SU-DHL-6 (cell line): ENCODE data around the gene PTMS.

Source experiments
- EZH2phosphoT487 ChIP-seq: fragments of 200-600 bp; sonication (generic), shearing (Covaris generic); conservative IDR thresholded peaks from 2 replicates; pipeline ENCODE4 v1.6.1; 2018; ENCODE audit warnings: mild to moderate bottlenecking, antibody characterized with exemption, low read length, moderate library complexity, mixed read lengths
- TF ChIP-seq, protein P1 (sequence below): fragments of 200-600 bp; sonication (generic); IDR thresholded peaks from one replicate; pipeline ENCODE4 v1.5.1; 2017; ENCODE audit warnings: antibody characterized with exemption, mild to moderate bottlenecking, low read length, moderate library complexity; ENCODE audit not compliant: insufficient read depth, poor library complexity, severe bottlenecking

DNA sequence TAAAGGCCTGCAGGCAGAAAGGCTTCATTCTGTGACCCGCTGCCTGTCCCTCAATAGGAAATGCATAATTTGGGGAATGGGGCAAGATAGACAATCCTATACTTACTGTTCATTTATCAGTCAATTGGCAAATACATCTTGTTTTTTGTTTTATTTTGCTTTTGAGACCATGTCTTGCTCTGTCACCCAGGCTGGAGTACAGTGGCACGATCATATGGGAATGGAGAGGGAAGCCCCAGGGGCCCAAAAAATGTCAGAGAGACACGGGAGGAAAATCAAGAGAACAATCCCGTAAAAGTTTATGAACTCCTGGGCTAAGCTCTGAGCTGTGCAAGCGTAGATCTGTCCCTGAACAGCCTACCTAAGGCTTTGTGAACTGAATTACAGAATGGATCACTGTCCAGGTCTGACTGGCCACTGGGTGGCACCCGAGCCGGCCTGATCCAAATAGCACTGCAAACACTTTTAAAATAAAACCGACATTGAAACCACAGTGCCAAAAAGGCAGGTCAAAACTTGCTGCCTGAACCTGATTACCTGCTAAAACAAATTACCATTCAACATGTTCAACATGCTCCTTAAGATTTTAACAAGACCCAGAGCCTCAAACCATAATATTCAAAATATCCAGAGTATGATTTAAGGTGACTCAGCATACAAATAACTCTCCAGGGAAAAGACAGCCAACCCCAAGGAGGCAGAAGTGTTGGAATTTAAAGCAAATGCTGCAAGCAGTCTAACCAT, 30.5 kb upstream of the PTMS start:
- TF ChIP-seq, protein P1, sequence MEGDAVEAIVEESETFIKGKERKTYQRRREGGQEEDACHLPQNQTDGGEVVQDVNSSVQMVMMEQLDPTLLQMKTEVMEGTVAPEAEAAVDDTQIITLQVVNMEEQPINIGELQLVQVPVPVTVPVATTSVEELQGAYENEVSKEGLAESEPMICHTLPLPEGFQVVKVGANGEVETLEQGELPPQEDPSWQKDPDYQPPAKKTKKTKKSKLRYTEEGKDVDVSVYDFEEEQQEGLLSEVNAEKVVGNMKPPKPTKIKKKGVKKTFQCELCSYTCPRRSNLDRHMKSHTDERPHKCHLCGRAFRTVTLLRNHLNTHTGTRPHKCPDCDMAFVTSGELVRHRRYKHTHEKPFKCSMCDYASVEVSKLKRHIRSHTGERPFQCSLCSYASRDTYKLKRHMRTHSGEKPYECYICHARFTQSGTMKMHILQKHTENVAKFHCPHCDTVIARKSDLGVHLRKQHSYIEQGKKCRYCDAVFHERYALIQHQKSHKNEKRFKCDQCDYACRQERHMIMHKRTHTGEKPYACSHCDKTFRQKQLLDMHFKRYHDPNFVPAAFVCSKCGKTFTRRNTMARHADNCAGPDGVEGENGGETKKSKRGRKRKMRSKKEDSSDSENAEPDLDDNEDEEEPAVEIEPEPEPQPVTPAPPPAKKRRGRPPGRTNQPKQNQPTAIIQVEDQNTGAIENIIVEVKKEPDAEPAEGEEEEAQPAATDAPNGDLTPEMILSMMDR: no peak
- no peak for TF ChIP-seq EZH2phosphoT487
